Left ventricle myocardium inferior (tissue), 1 donor: ENCODE results near the gene KPTN. TPM values are rescaled to one million over a fixed set of nuclear protein-coding genes. Genes with fewer than 3 reads are reported as not detected.

Experiments used
- DNase-seq: peaks from one replicate; pipeline ENCODE4 v3.0.0-alpha.2; 2020
- H3K27ac ChIP-seq: fragments of 200-600 bp; replicated peaks from 2 replicates; pipeline ENCODE4 v1.8.0; 2021
- H3K27me3 ChIP-seq: fragments of 200-600 bp; 2 replicates; pipeline ENCODE4 v1.8.0; 2021; ENCODE audit warnings: low read depth
- H3K36me3 ChIP-seq: fragments of 200-600 bp; 2 replicates; pipeline ENCODE4 v1.8.0; 2021
- H3K4me1 ChIP-seq: fragments of 200-600 bp; 2 replicates; pipeline ENCODE4 v1.8.0; 2021
- H3K4me3 ChIP-seq: fragments of 200-600 bp; 2 replicates; pipeline ENCODE4 v1.8.0; 2021; ENCODE audit warnings: mild to moderate bottlenecking, moderate library complexity
- H3K9me3 ChIP-seq: fragments of 200-600 bp; replicated peaks from 2 replicates; pipeline ENCODE4 v1.8.0; 2021
- CTCF ChIP-seq: fragments of 200-600 bp; IDR thresholded peaks from 2 replicates; pipeline ENCODE4 v1.8.0; 2021; ENCODE audit warnings: antibody characterized with exemption, mild to moderate bottlenecking, borderline replicate concordance
- intact Hi-C: fragments of 100-400 bp; cut with micrococcal nuclease; formaldehyde crosslinking; loops from one replicate; pipeline ENCODE4 v1.11.0; 2022
- total RNA-seq: library from RNA; stranded (reverse); fragmentation: NEBNext Ultra II Directional; extraction: Animal tissue kit (Norgen Biotek cat#: 25700); gene quantifications from one replicate; pipeline ENCODE4 v1.2.1, GENCODE V29; 2021
- donor health status: DM: no; HTN: yes; CAD: no; lungs with severe emphysema.

Gene KPTN
- total RNA-seq, 1 donor from 2014 or later, result 10.9 TPM

- DNase-seq, result no peak
- intact Hi-C loops, result no loop called here
- H3K36me3 ChIP-seq, result peaks cover 12% of the 10 kb centered on the region
- peaks cover 91% of the 10 kb centered on the region for H3K4me1 ChIP-seq
- TF ChIP-seq CTCF, result no peak
- H3K27me3 ChIP-seq, result no peaks in the 10 kb centered on the region
- peak overlapping the region; percentile 81 for H3K27ac ChIP-seq
- H3K4me3 ChIP-seq, result peak overlapping the region; percentile 17
- no peaks in the 10 kb centered on the region for H3K9me3 ChIP-seq
Observed at GRCh38 chr19:47507924-47508553, 24.0 kb upstream of the KPTN start.

GRCh38 chr19:47507012-47507411 is 23.0 kb upstream of the KPTN start:
- peaks cover 22% of the 10 kb centered on the region for H3K36me3 ChIP-seq
- H3K4me1 ChIP-seq, result peaks cover 83% of the 10 kb centered on the region
- no peaks in the 10 kb centered on the region for H3K27me3 ChIP-seq
- TF ChIP-seq CTCF, result no peak
- no peaks in the 10 kb centered on the region for H3K9me3 ChIP-seq
- intact Hi-C loops, result no loop called here
- peak overlapping the region; percentile 17 for H3K4me3 ChIP-seq
- peak overlapping the region; percentile 81 for H3K27ac ChIP-seq
- no peak for DNase-seq

GRCh38 chr19:47506459-47506858 is 22.4 kb upstream of the KPTN start:
- no peak for TF ChIP-seq CTCF
- DNase-seq, result no peak
- H3K4me1 ChIP-seq, result peaks cover 80% of the 10 kb centered on the region
- H3K36me3 ChIP-seq, result peaks cover 26% of the 10 kb centered on the region
- H3K27ac ChIP-seq, result peak overlapping the region; percentile 81
- peak overlapping the region; percentile 17 for H3K4me3 ChIP-seq
- no peaks in the 10 kb centered on the region for H3K9me3 ChIP-seq
- intact Hi-C loops, result no loop called here
- no peaks in the 10 kb centered on the region for H3K27me3 ChIP-seq

DNA sequence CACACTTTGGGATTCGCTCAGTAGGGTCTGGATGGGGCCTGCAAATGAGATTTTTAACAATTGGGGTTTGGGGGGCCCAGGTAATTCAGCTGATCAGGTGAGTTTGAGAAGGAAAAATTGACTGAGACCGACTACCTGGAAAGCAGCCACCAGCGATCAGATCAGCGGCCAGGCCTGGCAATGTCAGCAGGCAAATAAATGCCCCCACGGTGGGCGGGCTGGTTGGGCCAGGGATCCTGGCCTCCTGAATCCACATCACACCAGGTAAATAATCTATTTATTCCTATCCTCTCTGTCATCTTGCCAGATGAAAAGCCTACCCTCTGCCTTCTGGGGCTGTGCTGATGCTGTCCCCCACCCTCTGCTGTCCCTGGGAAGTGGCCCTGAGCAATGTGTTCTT is 21.5 kb upstream of the KPTN start:
- Histone ChIP-seq H3K9me3 (no peaks in the 10 kb centered on the region), H3K36me3 (peaks cover 35% of the 10 kb centered on the region), H3K4me1 (peaks cover 75% of the 10 kb centered on the region), H3K27ac (peak overlapping the region; percentile 81), H3K4me3 (no peak overlapping the region), H3K27me3 (no peaks in the 10 kb centered on the region)
- intact Hi-C loops, result no loop called here
- no peak for TF ChIP-seq CTCF
- DNase-seq, result no peak

DNA sequence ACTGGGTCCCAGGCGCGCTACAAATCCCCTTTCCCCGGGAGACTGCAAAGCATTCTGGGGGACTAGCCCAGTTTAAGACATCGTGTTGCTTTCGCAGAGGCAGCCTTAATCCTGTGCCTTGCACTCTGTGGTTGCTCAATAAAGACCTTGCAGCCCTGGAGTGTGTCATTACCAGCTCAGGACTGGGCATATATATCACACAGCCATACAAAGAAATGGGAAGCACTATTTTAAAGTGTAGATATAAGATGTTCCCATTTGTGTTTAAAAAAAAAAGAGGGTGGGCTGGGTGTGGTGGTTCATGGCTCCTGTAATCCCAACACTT is 19.8 kb upstream of the KPTN start:
- no peak for DNase-seq
- no peak for TF ChIP-seq CTCF
- no peaks in the 10 kb centered on the region for H3K9me3 ChIP-seq
- intact Hi-C loops, result no loop called here
- peak overlapping the region; percentile 49 for H3K27ac ChIP-seq
- H3K4me3 ChIP-seq, result no peak overlapping the region
- H3K36me3 ChIP-seq, result peaks cover 50% of the 10 kb centered on the region
- no peaks in the 10 kb centered on the region for H3K27me3 ChIP-seq
- H3K4me1 ChIP-seq, result peaks cover 67% of the 10 kb centered on the region
